Astrocyte (in vitro differentiated cells and primary cell): ENCODE measurements around the gene ATP2B2.

Source experiments
- EZH2 ChIP-seq: IDR thresholded peaks from 2 replicates; pipeline ENCODE4 v1.6.1; 2012; ENCODE audit warnings: mild to moderate bottlenecking, low read length, inconsistent platforms; ENCODE audit not compliant: insufficient read depth
- TF ChIP-seq, protein P1 (sequence below): IDR thresholded peaks from 2 replicates; pipeline ENCODE4 v1.5.1; 2011; ENCODE audit warnings: low read depth, mild to moderate bottlenecking, inconsistent platforms, low read length, moderate library complexity; ENCODE audit not compliant: insufficient read depth

DNA sequence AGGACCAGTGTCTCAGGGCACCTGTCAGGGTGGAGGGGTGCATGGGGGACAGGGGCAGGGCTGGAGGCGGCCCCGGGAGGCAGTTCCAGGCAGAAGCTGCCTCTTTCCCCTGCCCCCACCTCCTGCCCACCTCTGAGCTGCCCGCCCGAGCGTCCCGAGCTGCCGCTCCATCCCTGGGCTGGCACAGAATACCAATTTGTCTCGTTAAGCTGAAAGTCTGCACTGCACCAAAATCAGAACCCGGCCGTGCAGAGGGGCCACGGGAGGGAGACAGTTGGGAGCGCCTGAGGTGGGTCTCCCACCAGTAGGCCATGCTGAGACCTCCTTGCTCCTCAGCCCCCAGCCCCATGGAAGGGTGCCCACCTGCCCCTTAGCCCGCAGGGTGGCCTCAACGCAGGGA lies 1.3 kb upstream of the ATP2B2 start:
- TF ChIP-seq, protein P1, sequence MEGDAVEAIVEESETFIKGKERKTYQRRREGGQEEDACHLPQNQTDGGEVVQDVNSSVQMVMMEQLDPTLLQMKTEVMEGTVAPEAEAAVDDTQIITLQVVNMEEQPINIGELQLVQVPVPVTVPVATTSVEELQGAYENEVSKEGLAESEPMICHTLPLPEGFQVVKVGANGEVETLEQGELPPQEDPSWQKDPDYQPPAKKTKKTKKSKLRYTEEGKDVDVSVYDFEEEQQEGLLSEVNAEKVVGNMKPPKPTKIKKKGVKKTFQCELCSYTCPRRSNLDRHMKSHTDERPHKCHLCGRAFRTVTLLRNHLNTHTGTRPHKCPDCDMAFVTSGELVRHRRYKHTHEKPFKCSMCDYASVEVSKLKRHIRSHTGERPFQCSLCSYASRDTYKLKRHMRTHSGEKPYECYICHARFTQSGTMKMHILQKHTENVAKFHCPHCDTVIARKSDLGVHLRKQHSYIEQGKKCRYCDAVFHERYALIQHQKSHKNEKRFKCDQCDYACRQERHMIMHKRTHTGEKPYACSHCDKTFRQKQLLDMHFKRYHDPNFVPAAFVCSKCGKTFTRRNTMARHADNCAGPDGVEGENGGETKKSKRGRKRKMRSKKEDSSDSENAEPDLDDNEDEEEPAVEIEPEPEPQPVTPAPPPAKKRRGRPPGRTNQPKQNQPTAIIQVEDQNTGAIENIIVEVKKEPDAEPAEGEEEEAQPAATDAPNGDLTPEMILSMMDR = no peak
- TF ChIP-seq EZH2 = no peak
